IPS-18c (cell line): ENCODE measurements around the gene SLCO1C1.
"Not testable (repeated sequence)": the region's sequence is repeated elsewhere in the genome, so short reads cannot be mapped to it uniquely, and the experiment has no call there.

Experiments
- H3K4me3 ChIP-seq: 2 replicates; pipeline ENCODE4 v1.7.0; 2013; ENCODE audit warnings: low read depth, mild to moderate bottlenecking, low read length, moderate library complexity; ENCODE audit not compliant: insufficient read depth
- H3K9me3 ChIP-seq: one replicate; pipeline ENCODE4 v1.6.1; 2013; ENCODE audit warnings: mild to moderate bottlenecking, low read length, moderate library complexity; ENCODE audit not compliant: control insufficient read depth, insufficient read depth

SLCO1C1 gene

DNA sequence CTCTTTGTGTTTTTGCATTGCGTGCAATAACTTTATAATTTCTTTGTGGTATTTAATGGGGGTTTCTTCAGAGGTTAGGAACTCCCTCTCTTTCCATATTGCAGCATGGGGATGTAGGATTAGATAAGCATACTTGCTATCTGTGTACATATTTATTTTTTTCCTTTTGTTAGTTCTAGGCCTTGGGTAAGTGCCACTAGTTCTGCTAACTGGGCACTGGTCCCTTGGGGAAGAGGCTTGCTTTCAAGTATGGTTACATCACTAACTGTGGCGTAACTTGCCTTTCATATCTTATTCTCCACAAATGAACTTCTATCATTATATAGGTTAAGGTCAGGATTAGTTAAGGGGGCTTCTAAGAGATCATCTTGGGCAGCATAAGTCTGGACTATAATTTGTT, 83.8 kb downstream of the SLCO1C1 start:
- Histone ChIP-seq H3K4me3 (no peak overlapping the region), H3K9me3 (no peaks in the 10 kb centered on the region)

DNA sequence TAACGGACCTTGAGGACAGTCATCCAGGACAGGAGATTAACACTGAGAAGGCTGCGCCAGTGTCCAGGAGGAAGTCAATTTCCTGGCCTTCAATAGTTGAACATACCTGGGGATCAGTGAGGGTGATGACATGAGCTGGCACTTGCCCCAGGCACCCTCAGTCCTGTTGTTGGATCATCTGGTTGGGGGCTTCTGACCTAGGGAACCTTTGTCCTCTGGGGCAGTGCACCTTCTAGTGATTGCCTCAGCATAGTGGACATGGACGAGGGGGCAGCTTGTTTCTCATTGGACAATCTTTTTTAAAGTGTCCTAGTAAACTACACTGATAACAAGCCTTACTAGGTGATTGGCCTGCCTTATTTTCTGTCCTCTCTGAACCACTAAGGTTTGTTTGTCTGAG, 84.8 kb downstream of the SLCO1C1 start:
- not testable (repeated sequence) for H3K9me3 ChIP-seq, H3K4me3 ChIP-seq

- not testable (repeated sequence) for H3K9me3 ChIP-seq
Measured at GRCh38 chr12:20783796-20784357, 88.7 kb downstream of the SLCO1C1 start.

GRCh38 chr12:20792971-20793370, 97.8 kb downstream of the SLCO1C1 start:
- Histone ChIP-seq H3K9me3 (no peaks in the 10 kb centered on the region), H3K4me3 (no peak overlapping the region)

More at GRCh38 chr12:20783796-20784357, 88.7 kb downstream of the SLCO1C1 start:
- H3K4me3 ChIP-seq = not testable (repeated sequence)

DNA sequence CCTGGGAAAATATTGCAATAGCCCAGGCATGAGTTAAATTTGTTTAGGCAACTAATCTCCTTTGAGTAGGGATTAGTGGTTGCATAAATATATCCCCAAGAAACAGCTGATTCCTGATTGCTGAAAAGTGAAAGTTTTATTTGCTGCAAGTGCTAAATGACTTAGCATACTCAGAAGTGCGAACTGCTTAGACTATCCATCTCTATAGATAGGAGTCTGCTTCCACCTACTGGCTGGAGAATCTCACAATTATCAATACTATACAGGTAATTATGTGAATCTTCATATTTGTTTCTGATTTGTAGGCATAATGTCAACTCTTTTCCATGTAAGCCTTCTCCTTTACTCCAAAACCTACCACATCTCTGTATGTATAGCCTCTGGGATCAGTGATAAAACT, 103.4 kb downstream of the SLCO1C1 start:
- Histone ChIP-seq H3K9me3 (no peaks in the 10 kb centered on the region), H3K4me3 (no peak overlapping the region)

DNA sequence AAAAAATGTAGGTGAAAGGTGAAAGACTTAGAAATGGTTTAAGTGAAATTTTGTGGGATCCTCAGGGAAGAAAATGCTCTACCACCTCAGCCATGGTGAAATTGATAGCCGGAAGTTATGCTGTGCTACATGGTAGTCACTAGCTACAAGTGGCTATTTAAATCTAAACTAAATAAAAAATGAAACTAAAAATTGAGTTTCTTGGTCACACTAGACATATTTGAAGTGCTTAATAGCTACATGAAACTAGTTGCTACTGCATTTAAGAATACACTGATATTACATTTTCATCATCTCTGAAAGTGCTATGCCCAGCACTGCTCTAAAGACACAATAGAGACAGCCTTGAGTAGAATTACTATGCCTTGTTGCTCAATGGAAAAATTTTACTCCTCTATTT, 105.0 kb downstream of the SLCO1C1 start:
- H3K4me3 ChIP-seq = no peak overlapping the region
- no peaks in the 10 kb centered on the region for H3K9me3 ChIP-seq

GRCh38 chr12:20801035-20801434, 105.9 kb downstream of the SLCO1C1 start:
- Histone ChIP-seq H3K9me3 (no peaks in the 10 kb centered on the region), H3K4me3 (no peak overlapping the region)
